ENCODE data around the gene WBP2. TPM values are rescaled to one million over a fixed set of nuclear protein-coding genes. Genes with fewer than 3 reads are reported as not detected.

The WBP2 gene
- total and polyA plus RNA-seq, 2 experiments from 2014 or later, result 29.0 to 129 TPM

DNA sequence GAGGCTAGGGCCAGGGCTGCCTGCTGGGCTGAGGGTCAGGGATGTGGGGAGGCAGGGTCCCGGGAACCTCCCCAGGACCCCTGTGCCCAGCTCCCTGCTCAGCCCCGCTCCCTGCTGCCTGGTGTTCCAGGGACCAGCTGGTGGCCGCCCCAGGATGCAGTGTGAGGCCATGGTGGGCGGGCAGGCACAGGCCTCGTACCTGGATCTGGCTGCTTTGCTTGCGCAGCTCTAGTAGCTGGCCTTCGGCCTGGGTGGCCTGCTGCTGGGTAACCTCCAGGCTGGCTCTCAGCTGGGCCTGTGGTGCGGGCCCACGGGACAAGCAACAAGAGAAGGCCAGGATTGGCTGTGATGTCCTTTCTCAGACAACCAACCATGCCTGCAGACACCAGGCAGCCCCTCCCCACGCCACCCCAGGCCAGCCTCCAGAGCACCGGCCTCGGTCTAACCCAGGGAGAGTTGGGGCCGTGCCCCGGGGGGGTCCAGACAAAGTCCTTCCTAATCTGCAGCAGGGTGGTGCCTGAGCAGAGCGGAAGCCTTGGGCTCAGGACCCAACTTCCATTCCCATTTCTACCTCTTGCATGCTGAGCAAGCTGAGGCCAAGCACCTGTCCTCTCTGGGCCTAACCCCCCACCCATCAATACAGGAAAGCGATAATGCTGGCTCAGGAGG lies 37.6 kb upstream of the WBP2 start:
- Histone ChIP-seq H3K27ac (no peak overlapping the region), H3K4me2 (no peak overlapping the region), H3K9me2 (replicated peaks; ENCODE audit: insufficient read depth) (no peaks in the 10 kb centered on the region), H3K79me2 (peaks cover 15% of the 10 kb centered on the region), H3K4me1 (ENCODE audit: insufficient read depth) (peaks cover 11% of the 10 kb centered on the region), H3K4me3 (no peak overlapping the region), H2AFZ (no peak overlapping the region), H3K27me3 (no peaks in the 10 kb centered on the region), H3K36me3 (replicated peaks; ENCODE audit: insufficient read depth, low read depth) (no peaks in the 10 kb centered on the region), H4K20me1 (ENCODE audit: insufficient read depth, poor library complexity, severe bottlenecking) (no peaks in the 10 kb centered on the region), H3K9me3 (ENCODE audit: low read depth) (no peaks in the 10 kb centered on the region)
- 94% methylated on average over 16 of the region's 16 CpGs for WGBS (ENCODE audit: low lambda C conversion rate, missing lambda C conversion rate)
- TF ChIP-seq EZH2phosphoT487 (IDR thresholded peaks at IDR 0.05; ENCODE audit: low read depth, severe bottlenecking, unreplicated experiment) (no peak), EZH2 (IDR thresholded peaks at IDR 0.05; ENCODE audit: borderline replicate concordance) (no peak)
- TF ChIP-seq, protein P1, sequence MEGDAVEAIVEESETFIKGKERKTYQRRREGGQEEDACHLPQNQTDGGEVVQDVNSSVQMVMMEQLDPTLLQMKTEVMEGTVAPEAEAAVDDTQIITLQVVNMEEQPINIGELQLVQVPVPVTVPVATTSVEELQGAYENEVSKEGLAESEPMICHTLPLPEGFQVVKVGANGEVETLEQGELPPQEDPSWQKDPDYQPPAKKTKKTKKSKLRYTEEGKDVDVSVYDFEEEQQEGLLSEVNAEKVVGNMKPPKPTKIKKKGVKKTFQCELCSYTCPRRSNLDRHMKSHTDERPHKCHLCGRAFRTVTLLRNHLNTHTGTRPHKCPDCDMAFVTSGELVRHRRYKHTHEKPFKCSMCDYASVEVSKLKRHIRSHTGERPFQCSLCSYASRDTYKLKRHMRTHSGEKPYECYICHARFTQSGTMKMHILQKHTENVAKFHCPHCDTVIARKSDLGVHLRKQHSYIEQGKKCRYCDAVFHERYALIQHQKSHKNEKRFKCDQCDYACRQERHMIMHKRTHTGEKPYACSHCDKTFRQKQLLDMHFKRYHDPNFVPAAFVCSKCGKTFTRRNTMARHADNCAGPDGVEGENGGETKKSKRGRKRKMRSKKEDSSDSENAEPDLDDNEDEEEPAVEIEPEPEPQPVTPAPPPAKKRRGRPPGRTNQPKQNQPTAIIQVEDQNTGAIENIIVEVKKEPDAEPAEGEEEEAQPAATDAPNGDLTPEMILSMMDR (IDR thresholded peaks at IDR 0.05; ENCODE audit: poor library complexity), result no peak
- no peak for DNase-seq (ENCODE audit: low spot score)

- TF ChIP-seq, protein P1 (IDR thresholded peaks at IDR 0.05; ENCODE audit: poor library complexity), result no peak
- TF ChIP-seq EZH2 (IDR thresholded peaks at IDR 0.05; ENCODE audit: borderline replicate concordance), result no peak
- TF ChIP-seq EZH2phosphoT487 (IDR thresholded peaks at IDR 0.05; ENCODE audit: low read depth, severe bottlenecking, unreplicated experiment), result no peak
- no peaks in the 10 kb centered on the region for H3K9me3 ChIP-seq (ENCODE audit: low read depth)
- no peak for DNase-seq (ENCODE audit: low spot score)
- H3K27ac ChIP-seq, result no peak overlapping the region
- no peak overlapping the region for H2AFZ ChIP-seq
- 88% methylated on average over 31 of the region's 32 CpGs for WGBS (ENCODE audit: low lambda C conversion rate, missing lambda C conversion rate)
- no peaks in the 10 kb centered on the region for H4K20me1 ChIP-seq (ENCODE audit: insufficient read depth, poor library complexity, severe bottlenecking)
- H3K4me2 ChIP-seq, result no peak overlapping the region
- no peaks in the 10 kb centered on the region for H3K36me3 ChIP-seq (replicated peaks; ENCODE audit: insufficient read depth, low read depth)
- peaks cover 15% of the 10 kb centered on the region for H3K79me2 ChIP-seq
- H3K4me1 ChIP-seq (ENCODE audit: insufficient read depth), result peaks cover 7% of the 10 kb centered on the region
- H3K4me3 ChIP-seq, result no peak overlapping the region
- no peaks in the 10 kb centered on the region for H3K27me3 ChIP-seq
- no peaks in the 10 kb centered on the region for H3K9me2 ChIP-seq (replicated peaks; ENCODE audit: insufficient read depth)
These were observed 36.7 kb upstream of the WBP2 start for GRCh38 chr17:75891605-75892555.

- Histone ChIP-seq H3K9me2 (replicated peaks; ENCODE audit: insufficient read depth) (no peaks in the 10 kb centered on the region), H2AFZ (no peak overlapping the region), H3K27ac (no peak overlapping the region), H3K79me2 (peaks cover 15% of the 10 kb centered on the region), H3K4me2 (no peak overlapping the region), H3K36me3 (replicated peaks; ENCODE audit: insufficient read depth, low read depth) (no peaks in the 10 kb centered on the region), H3K27me3 (no peaks in the 10 kb centered on the region), H3K4me3 (no peak overlapping the region), H4K20me1 (ENCODE audit: insufficient read depth, poor library complexity, severe bottlenecking) (no peaks in the 10 kb centered on the region), H3K4me1 (ENCODE audit: insufficient read depth) (peaks cover 7% of the 10 kb centered on the region), H3K9me3 (ENCODE audit: low read depth) (no peaks in the 10 kb centered on the region)
- WGBS (ENCODE audit: low lambda C conversion rate, missing lambda C conversion rate), result 92% methylated on average over 30 of the region's 31 CpGs
- DNase-seq (ENCODE audit: low spot score), result no peak
- TF ChIP-seq EZH2 (IDR thresholded peaks at IDR 0.05; ENCODE audit: borderline replicate concordance) (no peak), EZH2phosphoT487 (IDR thresholded peaks at IDR 0.05; ENCODE audit: low read depth, severe bottlenecking, unreplicated experiment) (no peak)
- TF ChIP-seq, protein P1 (IDR thresholded peaks at IDR 0.05; ENCODE audit: poor library complexity), result no peak
These were observed 36.0 kb upstream of the WBP2 start for GRCh38 chr17:75891022-75891604.

Data from hepatocyte (in vitro differentiated cells).